Embryonic facial prominence (tissue), 1 donor: ENCODE measurements around the gene TNS1.

Source experiments
- DNase-seq: peaks from one replicate; pipeline ENCODE4 v3.0.0-alpha.2; 2016; ENCODE audit errors: extremely low spot score

The TNS1 gene

GRCh38 chr2:217899231-217900009 lies 103.4 kb downstream of the TNS1 start:
- no peak for DNase-seq

DNA sequence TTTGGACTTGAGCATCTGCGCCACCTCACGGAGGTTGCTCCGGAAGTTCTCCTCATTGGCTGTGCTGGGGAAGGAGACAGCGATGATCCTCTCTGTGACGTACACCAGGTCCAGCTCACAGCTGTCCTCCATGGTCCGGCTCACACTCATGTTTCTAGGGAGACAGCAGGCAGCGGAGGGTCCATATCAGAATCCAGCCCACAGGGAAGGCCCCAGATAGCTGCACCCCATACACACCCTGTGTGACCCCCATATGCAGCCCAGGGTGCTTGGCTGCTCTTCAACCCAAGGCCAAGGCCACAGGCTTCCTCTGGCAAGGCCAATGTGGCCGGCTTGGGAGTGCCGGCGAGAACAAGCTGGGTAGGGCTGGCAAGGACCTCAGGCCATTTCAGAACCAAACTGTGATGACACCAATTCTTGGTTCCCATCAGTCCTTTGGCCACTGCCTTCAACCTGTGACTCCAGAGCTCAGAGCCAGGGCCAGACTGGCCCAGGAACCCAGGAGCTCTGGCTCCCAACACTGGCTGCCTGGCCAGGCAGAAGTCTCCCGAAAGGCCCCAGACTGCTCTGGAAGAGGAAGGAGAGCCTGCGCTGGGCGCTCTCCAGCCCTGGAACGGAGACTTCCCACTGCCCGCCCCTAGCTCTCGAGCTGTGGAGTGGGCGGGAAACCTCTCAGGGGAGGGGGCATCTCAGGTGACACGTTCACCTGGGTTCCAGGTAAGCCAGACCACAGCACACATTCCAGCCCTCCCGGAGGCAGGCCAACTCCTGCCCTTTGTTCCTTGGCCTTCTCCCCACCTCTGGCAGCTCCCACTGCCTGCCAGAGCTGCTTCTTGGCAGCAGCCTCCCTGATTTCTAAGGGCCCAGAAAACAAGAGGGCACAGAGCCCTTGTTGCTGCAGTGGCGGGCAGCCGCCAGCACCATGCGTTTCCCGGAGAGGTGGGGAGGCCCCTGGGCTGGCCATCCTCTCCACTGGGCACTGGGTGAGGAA lies 104.7 kb downstream of the TNS1 start:
- no peak for DNase-seq

GRCh38 chr2:217897091-217897715 lies 105.6 kb downstream of the TNS1 start:
- no peak for DNase-seq

DNA sequence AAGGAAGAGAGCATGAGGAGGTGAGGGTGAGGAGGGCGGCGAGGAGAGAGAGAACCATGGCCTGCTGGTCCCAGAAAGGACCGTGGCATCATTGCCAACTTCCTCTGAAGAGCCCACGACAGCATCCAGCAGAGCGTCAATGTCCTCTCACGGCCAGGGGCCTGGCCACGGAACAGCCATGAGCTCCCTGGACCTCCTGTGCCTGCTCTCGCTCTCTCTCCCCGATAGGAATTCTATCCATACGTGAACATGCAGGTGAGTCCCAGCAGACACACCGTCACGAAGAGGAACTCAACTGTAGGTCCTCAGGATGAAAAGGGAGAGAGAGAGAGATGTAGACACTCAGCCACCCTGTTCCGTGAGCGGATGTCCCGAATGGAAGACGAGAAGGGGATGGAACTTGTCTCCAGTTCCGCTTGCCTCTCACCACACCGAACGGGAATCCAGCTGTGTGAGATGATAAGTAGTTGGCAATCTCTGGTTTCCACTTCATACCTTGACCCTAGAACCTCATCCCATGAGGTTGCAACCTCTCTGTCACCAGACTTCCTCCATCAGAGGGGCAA lies 107.6 kb downstream of the TNS1 start:
- no peak for DNase-seq

- DNase-seq, result no peak
These were observed 109.4 kb downstream of the TNS1 start for GRCh38 chr2:217893440-217893839.

DNA sequence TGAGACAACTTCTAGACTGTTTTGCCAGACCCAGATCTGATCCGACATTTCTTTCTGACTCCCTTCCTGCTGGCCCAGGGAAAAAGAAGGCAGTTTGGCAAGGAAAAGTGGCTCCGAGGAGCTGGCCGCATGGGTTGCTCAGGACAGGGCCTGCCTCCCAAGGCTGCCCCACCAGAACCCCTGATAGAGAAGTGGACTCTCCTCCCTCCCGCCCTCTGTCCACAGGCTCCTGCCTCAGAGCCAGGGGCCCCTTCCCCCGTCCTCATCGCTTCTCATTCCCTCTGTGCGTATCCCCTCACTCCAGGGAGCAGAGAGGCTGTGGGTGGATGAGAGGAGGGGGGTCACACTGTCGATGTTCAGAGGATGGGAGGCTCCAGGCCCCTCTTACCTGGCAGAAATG lies 110.2 kb downstream of the TNS1 start:
- no peak for DNase-seq

GRCh38 chr2:217890445-217890844 lies 112.3 kb downstream of the TNS1 start:
- no peak for DNase-seq

GRCh38 chr2:217889656-217890055 lies 113.1 kb downstream of the TNS1 start:
- no peak for DNase-seq

DNA sequence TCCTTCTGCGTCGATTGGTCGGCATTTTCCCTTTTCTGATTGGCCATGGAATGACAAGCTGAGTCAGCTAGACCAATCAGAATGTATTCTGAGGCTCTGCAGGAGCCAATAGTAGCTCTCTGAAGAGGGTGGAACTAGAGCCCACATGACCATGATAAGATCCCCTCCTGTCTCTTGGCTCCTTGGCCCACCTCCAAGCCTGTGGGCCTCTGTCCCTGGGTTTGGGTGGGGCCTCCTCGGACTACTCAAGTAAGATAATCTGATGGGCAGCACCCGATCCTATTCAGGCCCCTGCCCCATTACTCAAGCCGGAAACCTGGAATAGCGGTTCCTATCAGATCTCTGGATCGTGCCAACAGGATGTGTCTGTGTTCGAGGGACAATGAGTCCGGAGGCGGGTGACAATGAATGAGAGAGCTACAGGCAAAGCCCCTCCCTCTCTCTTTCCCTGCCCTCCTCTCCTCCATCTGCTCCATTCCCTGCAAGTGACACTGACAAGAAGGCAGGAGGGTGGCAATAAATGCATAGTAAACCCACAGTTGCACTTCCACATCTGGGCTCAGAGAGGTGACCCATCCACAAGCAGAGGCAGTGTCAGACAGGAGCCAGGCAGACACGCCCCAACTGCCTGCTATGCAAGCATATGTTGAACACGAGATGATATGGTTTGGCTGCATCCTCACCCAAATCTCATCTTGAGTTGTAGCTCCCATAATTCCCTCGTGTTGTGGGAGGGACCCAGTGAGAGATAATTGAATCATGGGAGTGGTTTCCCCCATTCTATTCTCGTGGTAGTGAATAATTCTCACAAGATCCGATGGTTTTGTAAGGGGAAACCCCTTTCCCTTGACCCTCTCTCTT lies 114.7 kb downstream of the TNS1 start:
- no peak for DNase-seq

GRCh38 chr2:217886720-217887309 lies 116.0 kb downstream of the TNS1 start:
- DNase-seq, result peak; percentile 26

GRCh38 chr2:217886091-217886490 lies 116.7 kb downstream of the TNS1 start:
- DNase-seq, result no peak

DNA sequence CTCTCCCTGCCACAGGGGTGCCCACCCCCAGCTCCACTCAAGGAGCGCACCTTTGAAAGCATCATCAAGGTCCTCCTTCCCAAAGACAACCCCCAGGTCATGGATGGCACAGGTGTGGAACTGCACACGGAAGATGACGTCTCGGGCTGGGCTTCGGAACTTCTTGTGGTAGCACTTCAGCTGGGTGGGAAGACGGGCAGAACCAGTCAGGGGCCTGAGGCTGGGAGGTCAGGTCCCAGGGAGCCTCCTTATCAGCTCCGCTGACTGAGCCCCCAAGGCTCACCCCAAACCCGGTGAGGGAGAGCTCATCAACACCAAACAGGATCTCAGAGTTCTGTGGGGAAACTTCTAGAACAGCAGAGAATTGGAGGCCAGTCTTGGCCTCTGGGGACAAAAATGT lies 117.8 kb downstream of the TNS1 start:
- DNase-seq, result no peak

DNA sequence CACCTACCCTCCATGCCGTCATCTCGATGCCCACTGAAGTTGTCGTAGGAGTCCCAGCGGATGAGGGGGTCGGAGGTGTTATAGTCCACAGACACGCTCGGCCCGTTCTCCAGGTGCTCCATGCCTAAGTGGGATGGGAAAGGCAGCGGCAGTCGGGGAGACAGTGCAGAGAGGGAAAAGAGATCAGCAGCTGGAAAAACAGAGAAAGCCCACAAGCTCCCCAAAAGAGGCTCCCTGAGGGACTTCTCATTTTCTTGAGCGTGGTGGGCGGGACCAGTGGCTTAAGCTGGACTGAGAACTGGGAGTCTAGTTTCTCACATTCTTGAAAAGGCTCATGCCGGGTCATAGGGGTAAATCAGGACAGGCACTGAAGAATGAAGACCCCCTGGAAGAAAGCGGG lies 121.9 kb downstream of the TNS1 start:
- no peak for DNase-seq

GRCh38 chr2:217880287-217880889 lies 122.4 kb downstream of the TNS1 start:
- no peak for DNase-seq

GRCh38 chr2:217878915-217879590 lies 123.7 kb downstream of the TNS1 start:
- no peak for DNase-seq

- no peak for DNase-seq
These were observed 124.9 kb downstream of the TNS1 start for GRCh38 chr2:217877866-217878265.

DNA sequence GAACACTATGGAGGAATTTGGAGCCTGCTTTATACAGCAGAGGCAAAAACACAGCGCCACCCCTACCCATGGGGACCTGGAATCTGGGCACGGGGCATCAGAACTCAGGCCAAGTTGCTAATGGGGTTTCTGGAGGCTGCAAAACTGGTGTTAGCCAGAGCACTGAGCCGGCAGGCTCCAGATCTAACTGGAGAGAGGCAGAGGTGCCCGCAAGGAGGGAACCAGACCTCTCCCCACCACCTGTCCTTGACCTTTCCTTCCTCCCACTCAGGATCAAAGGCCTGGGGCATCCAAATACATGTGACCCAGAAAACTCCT lies 126.6 kb downstream of the TNS1 start:
- no peak for DNase-seq

DNA sequence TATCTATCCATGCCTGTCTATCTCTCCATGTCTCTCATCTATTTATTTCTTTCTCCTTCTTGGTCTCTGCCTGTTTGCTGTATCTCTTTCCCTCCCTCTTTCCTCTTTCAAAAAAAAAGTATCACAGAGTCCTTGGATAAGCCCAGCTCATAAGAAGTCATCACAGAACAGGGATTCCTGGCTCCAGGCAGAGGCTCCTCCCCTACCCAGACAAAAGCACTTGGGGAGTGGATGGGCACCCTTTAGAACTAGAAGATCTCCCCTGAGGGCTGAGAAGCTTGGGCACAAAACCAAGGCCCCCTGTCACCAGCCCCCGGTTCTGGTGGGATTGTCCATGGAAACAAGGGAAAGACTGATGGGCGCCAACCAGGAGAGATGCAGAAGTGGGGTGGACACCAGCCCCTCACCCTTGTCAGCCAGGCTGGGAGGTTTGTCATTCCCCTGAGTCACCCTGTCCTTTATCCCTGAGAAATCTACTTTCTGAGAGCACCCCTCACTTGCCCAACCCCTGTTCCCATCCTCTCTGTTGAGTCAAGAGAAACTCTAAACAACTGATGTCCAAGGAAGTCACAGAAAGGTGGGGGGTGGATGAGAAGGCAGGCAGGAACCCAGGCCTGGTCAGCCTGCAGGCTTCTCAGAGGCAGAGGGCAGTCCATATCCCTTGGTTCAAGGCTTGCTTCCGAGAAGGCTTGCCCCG lies 127.1 kb downstream of the TNS1 start:
- no peak for DNase-seq

- no peak for DNase-seq
These were observed 127.7 kb downstream of the TNS1 start for GRCh38 chr2:217875138-217875537.
